CD4-positive, CD25-positive, alpha-beta regulatory T cell (primary cell): ENCODE measurements around the gene PDC. TPM values are rescaled to one million over a fixed set of nuclear protein-coding genes. Genes with fewer than 3 reads are reported as not detected.

Source experiments
- ATAC-seq, 2 donors: fragments of 150-1000 bp; cut with Tn5 transposase; one replicate each; pipeline ENCODE4 v1.10.0; 2021; ENCODE audit warnings: low read depth in 2 of 2, moderate number of reproducible peaks in 2 of 2, moderate library complexity in 1 of 2
- DNase-seq, 3 donors: peaks; one replicate each; pipeline versions ENCODE4 v3.0.0 to v3.0.0-alpha.2; 2012 to 2022; ENCODE audit warnings: mixed read lengths in 1 of 3
- H3K27ac ChIP-seq: one replicate; pipeline ENCODE4 v1.7.0; 2013; ENCODE audit warnings: mild to moderate bottlenecking, low read length; ENCODE audit not compliant: insufficient read depth, poor library complexity, severe bottlenecking
- H3K27me3 ChIP-seq: one replicate; pipeline ENCODE4 v1.7.0; 2013; ENCODE audit warnings: low read length; ENCODE audit not compliant: control insufficient read depth, insufficient read depth
- H3K36me3 ChIP-seq: one replicate; pipeline ENCODE4 v1.7.0; 2013; ENCODE audit warnings: mild to moderate bottlenecking, low read length, moderate library complexity; ENCODE audit not compliant: control insufficient read depth, insufficient read depth
- H3K4me1 ChIP-seq: 2 replicates; pipeline ENCODE4 v1.7.0; 2013; ENCODE audit warnings: mild to moderate bottlenecking, low read length; ENCODE audit not compliant: insufficient read depth, control insufficient read depth, poor library complexity, severe bottlenecking
- H3K4me3 ChIP-seq: one replicate; pipeline ENCODE4 v1.7.0; 2013; ENCODE audit warnings: low read depth, mild to moderate bottlenecking, low read length, moderate library complexity
- H3K9me3 ChIP-seq, 2 experiments: 1 replicate in 1 of 2; 2 replicates in 1 of 2; pipeline ENCODE4 v1.7.0; 2013; ENCODE audit warnings: low read length in 2 of 2, mild to moderate bottlenecking in 1 of 2, moderate library complexity in 1 of 2; ENCODE audit not compliant: control insufficient read depth in 2 of 2
- H3K27ac Mint-ChIP-seq, 3 donors: one replicate each; pipeline ENCODE4 v1.8.0; 2020 to 2022; ENCODE audit warnings: mild to moderate bottlenecking in 3 of 3, mixed read lengths in 3 of 3, moderate library complexity in 2 of 3
- H3K27me3 Mint-ChIP-seq: one replicate; pipeline ENCODE4 v1.8.0; 2022; ENCODE audit warnings: mild to moderate bottlenecking, mixed read lengths
- H3K36me3 Mint-ChIP-seq: one replicate; pipeline ENCODE4 v1.8.0; 2020; ENCODE audit warnings: mixed read lengths
- H3K4me1 Mint-ChIP-seq, 4 donors: one replicate each; pipeline ENCODE4 v1.8.0; 2020 to 2022; ENCODE audit warnings: mixed read lengths in 4 of 4, mild to moderate bottlenecking in 1 of 4
- H3K4me3 Mint-ChIP-seq, 4 donors: one replicate each; pipeline ENCODE4 v1.8.0; 2020 to 2022; ENCODE audit warnings: mild to moderate bottlenecking in 4 of 4, mixed read lengths in 4 of 4, moderate library complexity in 3 of 4
- H3K9me3 Mint-ChIP-seq, 7 donors: one replicate each; pipeline ENCODE4 v1.8.0; 2020 to 2022; ENCODE audit warnings: mixed read lengths in 7 of 7, mild to moderate bottlenecking in 3 of 7, moderate library complexity in 2 of 7
- polyA plus RNA-seq, 4 donors: library from polyadenylated mRNA; unstranded; fragments of 300-500 nt; fragmentation: Illumina TruSeq; gene quantifications; one replicate each; pipeline ENCODE4 v1.2.3, GENCODE V29; 2021
- total RNA-seq: library from RNA; stranded (reverse); gene quantifications from one replicate; pipeline ENCODE4 v1.2.3, GENCODE V29; 2022

The PDC gene
- total and polyA plus RNA-seq, 5 donors from 2014 or later, result not detected

DNA sequence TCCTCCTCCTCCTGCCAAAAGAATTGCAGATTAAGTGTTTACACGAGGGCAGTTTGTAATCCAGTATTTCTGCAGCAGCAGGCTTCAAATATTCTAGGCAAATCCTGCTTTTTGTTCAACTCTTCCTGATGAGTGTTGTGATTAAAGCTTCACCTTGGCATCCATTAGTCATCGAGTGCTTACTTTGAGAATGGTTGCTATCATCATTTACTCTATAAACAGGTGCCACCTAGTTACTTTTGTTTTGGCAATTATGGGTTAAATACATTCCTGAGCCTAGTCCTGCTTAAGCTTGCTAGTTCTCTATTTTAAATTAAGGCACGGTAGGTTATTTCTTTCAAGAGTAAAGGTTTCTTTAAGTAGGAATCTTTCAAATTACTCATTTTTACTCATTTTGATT lies 20.3 kb downstream of the PDC start:
- Histone ChIP-seq H3K36me3 (no peaks in the 10 kb centered on the region), H3K27ac (no peak overlapping the region), H3K9me3 (no peaks in the 10 kb centered on the region), H3K4me3 (no peak overlapping the region), H3K27me3 (no peaks in the 10 kb centered on the region), H3K4me1 (no peaks in the 10 kb centered on the region)
- Mint-ChIP-seq H3K36me3 (peaks cover 5% of the 10 kb centered on the region), H3K4me3 (no peak overlapping the region), H3K27me3 (no peaks in the 10 kb centered on the region), H3K4me1 (peaks cover 6 to 16% (median 10%) of the 10 kb centered on the region in 4 donors), H3K9me3 (no peaks in the 10 kb centered on the region), H3K27ac (no peak overlapping the region)
- DNase-seq, result no peak
- ATAC-seq, result no peak

DNA sequence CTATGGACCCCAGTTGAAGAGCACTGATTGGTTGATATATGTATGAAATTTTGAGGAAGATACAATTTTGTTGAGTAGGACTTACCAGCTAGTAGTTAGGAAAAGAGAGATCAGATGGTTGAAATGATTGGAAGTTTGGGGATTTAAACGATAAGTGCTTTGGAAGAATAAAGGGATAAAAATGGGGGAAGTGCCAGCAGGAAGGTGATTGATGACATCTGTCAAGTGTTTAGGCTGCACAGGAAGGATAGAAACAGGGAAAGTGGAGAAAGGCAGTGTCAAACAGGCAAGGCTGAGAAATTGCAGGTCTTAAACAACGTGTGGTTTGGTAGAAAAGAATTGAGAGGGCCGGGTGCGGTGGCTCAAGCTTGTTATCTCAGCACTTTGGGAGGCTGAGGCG lies 22.3 kb downstream of the PDC start:
- H3K36me3 ChIP-seq, result no peaks in the 10 kb centered on the region
- Mint-ChIP-seq H3K4me1 (peaks cover 6 to 16% (median 10%) of the 10 kb centered on the region in 4 donors), H3K27me3 (no peaks in the 10 kb centered on the region), H3K36me3 (peaks cover 10% of the 10 kb centered on the region), H3K4me3 (no peak overlapping the region), H3K27ac (no peak overlapping the region), H3K9me3 (no peaks in the 10 kb centered on the region)
- no peak for ATAC-seq
- no peak overlapping the region for H3K4me3 ChIP-seq
- no peaks in the 10 kb centered on the region for H3K27me3 ChIP-seq
- no peak overlapping the region for H3K27ac ChIP-seq
- H3K4me1 ChIP-seq, result no peaks in the 10 kb centered on the region
- no peak for DNase-seq
- no peaks in the 10 kb centered on the region for H3K9me3 ChIP-seq

DNA sequence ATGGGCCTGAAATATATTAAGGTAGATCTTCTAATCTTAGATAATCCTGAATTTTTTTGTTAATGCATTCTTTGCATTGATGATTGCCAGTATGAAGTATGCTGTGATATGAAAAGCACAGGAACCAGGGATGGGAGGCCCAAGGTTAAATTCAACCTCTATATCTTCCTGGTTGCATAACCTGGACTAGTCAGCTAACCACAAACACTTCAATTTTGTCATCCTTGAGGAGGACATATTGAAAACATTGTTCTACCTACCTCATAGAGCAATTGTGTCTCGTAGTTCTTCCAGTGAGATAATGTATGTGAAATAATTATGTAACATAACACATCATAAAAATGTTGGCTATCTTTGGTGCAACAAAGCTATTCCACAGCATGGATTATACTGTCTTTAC lies 25.6 kb downstream of the PDC start:
- no peaks in the 10 kb centered on the region for H3K4me1 ChIP-seq
- no peaks in the 10 kb centered on the region for H3K36me3 ChIP-seq
- no peak for ATAC-seq

DNA sequence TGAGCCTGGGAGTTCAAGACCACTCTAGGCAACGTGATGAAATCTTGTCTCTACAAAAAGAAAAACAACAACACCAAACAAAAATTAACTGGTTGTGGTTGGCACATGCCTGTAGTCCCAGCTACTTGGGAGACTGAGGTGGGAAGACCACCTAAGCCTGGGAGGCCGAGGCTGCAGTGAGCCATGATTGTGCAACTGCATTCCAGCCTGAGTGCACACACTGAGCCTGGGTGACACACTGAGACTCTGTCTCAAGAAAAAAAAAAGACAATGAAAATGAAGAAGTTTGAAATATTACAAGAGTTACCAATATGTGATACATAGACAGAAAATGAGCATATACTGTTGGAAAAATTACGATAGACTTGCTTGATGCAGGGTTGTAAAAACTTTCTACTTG lies 31.9 kb downstream of the PDC start:
- Histone ChIP-seq H3K4me1 (no peaks in the 10 kb centered on the region), H3K4me3 (no peak overlapping the region), H3K27ac (no peak overlapping the region), H3K9me3 (no peaks in the 10 kb centered on the region), H3K27me3 (no peaks in the 10 kb centered on the region), H3K36me3 (no peaks in the 10 kb centered on the region)
- H3K9me3 Mint-ChIP-seq, result peaks cover 0 to 4% (median 0%) of the 10 kb centered on the region in 7 donors
- no peak for DNase-seq
- ATAC-seq, result no peak
- H3K4me3 Mint-ChIP-seq, result no peak overlapping the region
- H3K27me3 Mint-ChIP-seq, result no peaks in the 10 kb centered on the region
- H3K36me3 Mint-ChIP-seq, result peaks cover 8% of the 10 kb centered on the region
- no peaks in the 10 kb centered on the region for H3K4me1 Mint-ChIP-seq
- no peak overlapping the region for H3K27ac Mint-ChIP-seq

More for the DNA sequence above, 25.6 kb downstream of the PDC start:
- H3K27me3 ChIP-seq, result no peaks in the 10 kb centered on the region
- H3K9me3 ChIP-seq, result no peaks in the 10 kb centered on the region
- peaks cover 10% of the 10 kb centered on the region for H3K36me3 Mint-ChIP-seq
- no peak overlapping the region for H3K4me3 ChIP-seq
- no peak for DNase-seq
- H3K4me1 Mint-ChIP-seq, result peaks cover 0 to under 1% (median 0%) of the 10 kb centered on the region in 4 donors
- H3K27ac Mint-ChIP-seq, result no peak overlapping the region
- no peaks in the 10 kb centered on the region for H3K27me3 Mint-ChIP-seq
- no peak overlapping the region for H3K27ac ChIP-seq
- H3K4me3 Mint-ChIP-seq, result no peak overlapping the region
- H3K9me3 Mint-ChIP-seq, result no peaks in the 10 kb centered on the region

DNA sequence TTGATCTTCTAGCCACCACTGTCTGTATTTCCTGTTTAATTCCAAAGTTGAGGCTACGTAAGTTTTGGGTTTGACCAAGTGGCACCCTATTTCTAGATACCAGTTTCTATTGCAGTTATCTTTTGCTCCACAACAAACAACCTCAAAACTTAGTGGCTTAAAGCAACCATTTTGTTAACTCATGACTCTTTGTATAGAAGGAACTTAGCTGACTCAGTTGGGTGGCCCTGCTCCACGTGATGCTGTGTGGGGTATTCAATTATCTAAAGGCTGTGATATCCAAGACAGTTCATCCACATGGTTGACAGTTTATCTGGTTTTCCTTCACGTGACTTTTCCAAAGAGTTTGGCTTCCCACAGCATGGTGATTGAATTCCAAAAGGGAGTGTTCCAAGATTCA lies 34.8 kb downstream of the PDC start:
- Histone ChIP-seq H3K27me3 (no peaks in the 10 kb centered on the region), H3K9me3 (no peaks in the 10 kb centered on the region), H3K27ac (no peak overlapping the region), H3K4me3 (no peak overlapping the region), H3K4me1 (no peaks in the 10 kb centered on the region), H3K36me3 (no peaks in the 10 kb centered on the region)
- ATAC-seq (no peak), DNase-seq (no peak)
- peaks cover 8% of the 10 kb centered on the region for H3K36me3 Mint-ChIP-seq
- H3K4me1 Mint-ChIP-seq, result peaks cover 0 to 4% (median 3%) of the 10 kb centered on the region in 4 donors
- no peaks in the 10 kb centered on the region for H3K27me3 Mint-ChIP-seq
- no peak overlapping the region for H3K4me3 Mint-ChIP-seq
- peaks cover 0 to 4% (median 0%) of the 10 kb centered on the region in 7 donors for H3K9me3 Mint-ChIP-seq
- no peak overlapping the region for H3K27ac Mint-ChIP-seq

DNA sequence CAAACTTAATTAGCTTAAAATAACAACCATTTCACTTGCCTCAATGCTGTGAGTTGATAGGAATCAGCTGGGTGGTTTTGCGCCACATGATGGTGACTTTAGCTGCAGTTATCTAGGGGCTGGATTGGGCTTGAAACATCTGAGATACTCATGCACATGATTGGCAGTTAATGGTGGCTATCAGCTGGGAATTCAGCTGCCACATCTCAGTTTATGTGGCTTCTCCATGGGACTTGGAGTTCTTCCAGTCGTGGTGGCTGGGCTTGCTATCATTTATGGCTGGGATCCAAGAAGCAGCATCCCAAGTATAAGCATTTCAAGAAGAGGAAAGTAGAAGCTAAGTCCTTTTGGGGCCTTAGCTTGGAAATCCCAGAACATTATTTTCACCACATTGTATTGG lies 36.4 kb downstream of the PDC start:
- peaks cover 0 to 4% (median 0%) of the 10 kb centered on the region in 7 donors for H3K9me3 Mint-ChIP-seq
- ATAC-seq (no peak), DNase-seq (no peak)
- H3K4me1 Mint-ChIP-seq, result peaks cover 11 to 16% (median 14%) of the 10 kb centered on the region in 4 donors
- Histone ChIP-seq H3K36me3 (peaks cover 2% of the 10 kb centered on the region), H3K4me1 (peaks cover 3% of the 10 kb centered on the region), H3K27me3 (no peaks in the 10 kb centered on the region), H3K9me3 (no peaks in the 10 kb centered on the region), H3K4me3 (no peak overlapping the region), H3K27ac (no peak overlapping the region)
- H3K27ac Mint-ChIP-seq, result peak overlapping the region in 1 of 3 donors; percentile 57
- no peaks in the 10 kb centered on the region for H3K27me3 Mint-ChIP-seq
- H3K36me3 Mint-ChIP-seq, result peaks cover 13% of the 10 kb centered on the region
- H3K4me3 Mint-ChIP-seq, result no peak overlapping the region

DNA sequence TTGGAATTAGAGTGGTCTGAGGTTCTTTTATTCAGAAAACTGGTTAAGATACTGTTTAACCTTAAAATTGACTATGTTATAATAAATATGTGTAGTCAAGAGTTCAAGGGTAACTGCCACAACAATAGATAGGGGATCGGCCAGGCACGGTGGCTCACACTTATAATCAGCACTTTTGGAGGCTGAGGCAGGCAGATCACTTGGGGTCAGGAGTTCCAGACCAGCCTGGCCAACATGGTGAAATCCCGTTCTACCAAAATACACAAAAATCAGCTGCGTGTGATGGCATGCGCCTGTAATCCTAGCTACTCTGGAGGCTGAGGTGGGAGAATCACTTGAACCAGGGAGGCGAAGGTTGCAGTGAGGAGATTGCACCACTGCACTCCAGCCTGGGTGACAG lies 39.5 kb downstream of the PDC start:
- H3K27me3 ChIP-seq, result no peaks in the 10 kb centered on the region
- H3K4me3 ChIP-seq, result no peak overlapping the region
- no peaks in the 10 kb centered on the region for H3K9me3 ChIP-seq
- no peak for DNase-seq
- H3K27ac ChIP-seq, result peak overlapping the region; percentile 58
- H3K36me3 Mint-ChIP-seq, result peaks cover 18% of the 10 kb centered on the region
- peaks cover 11 to 20% (median 15%) of the 10 kb centered on the region in 4 donors for H3K4me1 Mint-ChIP-seq
- peaks cover 21% of the 10 kb centered on the region for H3K36me3 ChIP-seq
- no peak for ATAC-seq
- peaks cover 0 to 2% (median 0%) of the 10 kb centered on the region in 7 donors for H3K9me3 Mint-ChIP-seq
- peaks cover 3% of the 10 kb centered on the region for H3K4me1 ChIP-seq
- no peak overlapping the region for H3K4me3 Mint-ChIP-seq
- no peaks in the 10 kb centered on the region for H3K27me3 Mint-ChIP-seq
- peak overlapping the region; percentile 10 to 53 (median 36) for H3K27ac Mint-ChIP-seq

DNA sequence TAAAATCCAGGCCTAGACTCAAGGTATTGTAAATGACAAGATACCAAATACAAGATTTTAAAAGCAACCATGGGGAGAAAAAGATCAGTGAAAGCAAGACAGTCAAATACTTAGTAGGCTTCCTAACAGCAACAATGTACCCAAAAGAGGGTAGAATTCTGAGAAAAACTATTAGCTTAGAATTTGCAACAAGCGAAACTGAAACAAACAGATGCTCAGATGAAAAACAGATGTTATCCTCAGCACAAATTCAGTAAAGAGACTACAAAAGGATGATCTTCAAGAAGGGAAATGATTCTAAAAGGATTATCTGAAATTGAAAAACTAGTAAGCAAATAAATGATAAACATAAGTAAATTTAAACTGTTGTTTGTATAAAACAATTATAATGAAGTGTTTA lies 40.0 kb downstream of the PDC start:
- no peaks in the 10 kb centered on the region for H3K27me3 ChIP-seq
- Mint-ChIP-seq H3K4me1 (peaks cover 11 to 20% (median 15%) of the 10 kb centered on the region in 4 donors), H3K27ac (peak overlapping the region; percentile 10 to 89 (median 21)), H3K9me3 (peaks cover 0 to 2% (median 0%) of the 10 kb centered on the region in 7 donors), H3K4me3 (peak overlapping the region in 2 of 4 donors; percentile 27 to 33), H3K27me3 (no peaks in the 10 kb centered on the region), H3K36me3 (peaks cover 18% of the 10 kb centered on the region)
- H3K27ac ChIP-seq, result peak overlapping the region; percentile 58
- DNase-seq (peak in 2 of 3 donors; percentile 5 to 85), ATAC-seq (peak; percentile 50 to 63)
- H3K9me3 ChIP-seq, result no peaks in the 10 kb centered on the region
- H3K36me3 ChIP-seq, result peaks cover 21% of the 10 kb centered on the region
- H3K4me3 ChIP-seq, result peak overlapping the region; percentile 45
- H3K4me1 ChIP-seq, result peaks cover 3% of the 10 kb centered on the region
